H1 (cell line): Measurements from ENCODE around the gene ZSWIM7. TPM values are rescaled to one million over a fixed set of nuclear protein-coding genes. Genes with fewer than 3 reads are reported as not detected.

ENCODE experiments used
- CTCF ChIA-PET: fragments of 300-600 bp; sonication (Branson Sonifier 250); formaldehyde crosslinking; loops from one replicate; lab custom pipeline; 2021; ENCODE audit not compliant: partially characterized antibody; lab: Charles Lee
- POLR2A ChIA-PET: fragments of 300-600 bp; sonication (Branson Sonifier 250); formaldehyde crosslinking; loops from one replicate; lab custom pipeline; 2021; ENCODE audit warnings: inconsistent platforms; ENCODE audit not compliant: partially characterized antibody; lab: Charles Lee
- DNase-seq, 2 experiments: peaks; one replicate each; pipeline versions ENCODE4 v3.0.0 to v3.0.0-alpha.2; 2010 to 2022; ENCODE audit warnings: low spot score in 2 of 2, low read depth in 1 of 2, mixed read lengths in 1 of 2
- FAIRE-seq: peaks from 2 replicates; lab custom pipeline; 2011; peaks lifted over from hg19 to GRCh38; lab: Jason Lieb, UNC
- H2AFZ ChIP-seq: 2 replicates; pipeline ENCODE4 v1.8.1; 2012; ENCODE audit warnings: low read length, inconsistent platforms
- H2AK5ac ChIP-seq: 2 replicates; pipeline ENCODE4 v1.6.1; 2013; ENCODE audit warnings: low read depth, low read length
- H2BK120ac ChIP-seq: replicated peaks from 2 replicates; pipeline ENCODE3; 2013; ENCODE audit warnings: low read depth, low read length, inconsistent platforms
- H2BK12ac ChIP-seq: 2 replicates; pipeline ENCODE4 v1.6.1; 2013; ENCODE audit warnings: low read depth, low read length
- H2BK15ac ChIP-seq: 2 replicates; pipeline ENCODE4 v1.6.1; 2013; ENCODE audit warnings: low read length
- H2BK20ac ChIP-seq: 2 replicates; pipeline ENCODE4 v1.6.1; 2013; ENCODE audit warnings: low read length
- H2BK5ac ChIP-seq: 2 replicates; pipeline ENCODE4 v1.6.1; 2013; ENCODE audit warnings: low read depth, low read length
- H3K14ac ChIP-seq: 2 replicates; pipeline ENCODE4 v1.6.1; 2013; ENCODE audit warnings: inconsistent platforms; ENCODE audit not compliant: insufficient read length
- H3K18ac ChIP-seq: 2 replicates; pipeline ENCODE4 v1.6.1; 2013; ENCODE audit warnings: low read length; ENCODE audit errors: extremely low read depth
- H3K23ac ChIP-seq: 2 replicates; pipeline ENCODE4 v1.6.1; 2013; ENCODE audit warnings: inconsistent platforms; ENCODE audit not compliant: insufficient read length
- H3K23me2 ChIP-seq: 2 replicates; pipeline ENCODE4 v1.6.1; 2013; ENCODE audit warnings: low read depth, low read length
- H3K27ac ChIP-seq: 2 replicates; pipeline ENCODE4 v1.6.1; 2011; ENCODE audit warnings: low read depth, low read length, inconsistent platforms
- H3K27me3 ChIP-seq, 4 experiments: replicated peaks in 1 of 4; 1 replicate in 1 of 4; 2 replicates in 3 of 4; pipeline versions ENCODE4 v1.6.1 to v1.8.1; 2011 to 2013; ENCODE audit warnings: low read length in 3 of 4, mild to moderate bottlenecking in 3 of 4, inconsistent platforms in 2 of 4, mixed read lengths in 2 of 4, moderate library complexity in 1 of 4; ENCODE audit not compliant: control insufficient read depth in 3 of 4, insufficient read depth in 3 of 4; ENCODE audit errors: extremely low read depth in 1 of 4
- H3K36me3 ChIP-seq, 4 experiments: 2 replicates each; pipeline versions ENCODE4 v1.6.1 to v1.8.1; 2011 to 2013; ENCODE audit warnings: mild to moderate bottlenecking in 4 of 4, low read length in 3 of 4, moderate library complexity in 2 of 4, control low read depth in 1 of 4, inconsistent platforms in 1 of 4; ENCODE audit not compliant: insufficient read depth in 4 of 4, control insufficient read depth in 2 of 4
- H3K4ac ChIP-seq: replicated peaks from 2 replicates; pipeline ENCODE3; 2013; ENCODE audit warnings: low read length, low read depth, mixed read lengths, inconsistent platforms; ENCODE audit not compliant: insufficient read length
- H3K4me1 ChIP-seq, 4 experiments: replicated peaks in 1 of 4; 1 replicate in 1 of 4; 2 replicates in 3 of 4; pipeline versions ENCODE4 v1.6.1 to v1.8.1; 2011 to 2013; ENCODE audit warnings: low read length in 3 of 4, inconsistent platforms in 2 of 4, mixed read lengths in 1 of 4; ENCODE audit not compliant: insufficient read depth in 4 of 4, control insufficient read depth in 3 of 4
- H3K4me2 ChIP-seq, 2 experiments: 2 replicates each; pipeline versions ENCODE4 v1.6.1 to v1.8.1; 2011 to 2013; ENCODE audit warnings: low read depth in 2 of 2, low read length in 2 of 2, control low read depth in 1 of 2, inconsistent platforms in 1 of 2, mild to moderate bottlenecking in 1 of 2; ENCODE audit not compliant: insufficient read depth in 1 of 2
- H3K4me3 ChIP-seq, 4 experiments: fragments of 200-600, 300-600 bp in 1 of 4; sonication (generic), shearing (Covaris generic), sonication (Bioruptor Twin) in 1 of 4; 2 replicates each; pipeline versions ENCODE4 v1.5.1 to v1.8.1; 2011 to 2016; ENCODE audit warnings: low read length in 4 of 4, low read depth in 3 of 4, control low read depth in 2 of 4, inconsistent platforms in 2 of 4, mild to moderate bottlenecking in 2 of 4, mixed read lengths in 1 of 4, moderate library complexity in 1 of 4; ENCODE audit not compliant: insufficient read depth in 2 of 4; ENCODE audit errors: extremely low read depth in 1 of 4
- H3K56ac ChIP-seq: replicated peaks from 2 replicates; pipeline ENCODE3; 2013; ENCODE audit warnings: low read depth, mild to moderate bottlenecking, mixed read lengths, low read length, inconsistent platforms; ENCODE audit not compliant: insufficient read length
- H3K79me1 ChIP-seq: 2 replicates; pipeline ENCODE4 v1.6.1; 2013; ENCODE audit warnings: low read depth, low read length, control low read depth
- H3K79me2 ChIP-seq, 2 experiments: 2 replicates each; pipeline versions ENCODE4 v1.6.1 to v1.8.1; 2012 to 2013; ENCODE audit warnings: low read length in 2 of 2, mild to moderate bottlenecking in 2 of 2, inconsistent platforms in 1 of 2; ENCODE audit not compliant: insufficient read depth in 2 of 2, control insufficient read depth in 1 of 2
- H3K9ac ChIP-seq, 4 experiments: replicated peaks in 1 of 4; 1 replicate in 1 of 4; 2 replicates in 3 of 4; pipeline versions ENCODE4 v1.6.1 to v1.8.1; 2011 to 2013; ENCODE audit warnings: low read depth in 3 of 4, low read length in 3 of 4, control low read depth in 2 of 4, mild to moderate bottlenecking in 2 of 4, moderate library complexity in 2 of 4, inconsistent platforms in 1 of 4; ENCODE audit errors: extremely low read depth in 1 of 4
- H3K9me3 ChIP-seq, 2 experiments: 2 replicates each; pipeline versions ENCODE4 v1.6.1 to v1.8.1; 2012 to 2013; ENCODE audit warnings: mild to moderate bottlenecking in 2 of 2, moderate library complexity in 2 of 2, control low read depth in 1 of 2, inconsistent platforms in 1 of 2, low read depth in 1 of 2, low read length in 1 of 2, mixed read lengths in 1 of 2; ENCODE audit not compliant: insufficient read depth in 2 of 2
- H4K20me1 ChIP-seq, 2 experiments: replicated peaks in 1 of 2; 2 replicates each; pipeline versions ENCODE3 to v1.8.1; 2011 to 2013; ENCODE audit warnings: inconsistent platforms in 2 of 2, low read length in 2 of 2, mild to moderate bottlenecking in 1 of 2; ENCODE audit not compliant: insufficient read depth in 2 of 2, control insufficient read depth in 1 of 2
- H4K5ac ChIP-seq: 2 replicates; pipeline ENCODE4 v1.6.1; 2013; ENCODE audit warnings: low read length, low read depth, mixed read lengths, inconsistent platforms; ENCODE audit not compliant: insufficient read length
- H4K8ac ChIP-seq: 2 replicates; pipeline ENCODE4 v1.8.0; 2013; ENCODE audit warnings: mild to moderate bottlenecking, moderate library complexity, low read length, inconsistent platforms; ENCODE audit not compliant: insufficient read depth; ENCODE audit errors: extremely low read depth
- H4K91ac ChIP-seq: replicated peaks from 2 replicates; pipeline ENCODE3; 2013; ENCODE audit warnings: low read length, mixed read lengths, inconsistent platforms; ENCODE audit not compliant: insufficient read length
- ATF3 ChIP-seq: IDR thresholded peaks from 2 replicates; pipeline ENCODE4 v1.6.1; 2011; ENCODE audit warnings: low read depth, mild to moderate bottlenecking, low read length; ENCODE audit not compliant: insufficient read depth
- CHD1 ChIP-seq: IDR thresholded peaks from 2 replicates; pipeline ENCODE4 v1.6.1; 2012; ENCODE audit warnings: low read depth, low read length, improper control_type of control experiment
- EZH2 ChIP-seq: fragments of 200-600 bp; sonication (generic); IDR thresholded peaks from 2 replicates; pipeline ENCODE4 v1.7.1; 2012; ENCODE audit warnings: low read depth, mild to moderate bottlenecking, moderate library complexity, low read length, inconsistent platforms; ENCODE audit not compliant: severe bottlenecking
- JUN ChIP-seq: IDR thresholded peaks from 2 replicates; pipeline ENCODE4 v1.6.1; 2011; ENCODE audit warnings: low read depth, mild to moderate bottlenecking, improper control_type of control experiment, low read length
- KDM5A ChIP-seq: fragments of 200-600 bp; IDR thresholded peaks from 2 replicates; pipeline ENCODE4 v1.7.1; 2012; ENCODE audit warnings: mild to moderate bottlenecking, low read length, inconsistent platforms, mixed read lengths
- RFX5 ChIP-seq: IDR thresholded peaks from 2 replicates; pipeline ENCODE4 v1.6.1; 2011; ENCODE audit warnings: low read depth, low read length, improper control_type of control experiment, borderline replicate concordance
- RNF2 ChIP-seq: fragments of 200-900, 300-1000 bp; sonication (generic); IDR thresholded peaks from 2 replicates; pipeline ENCODE4 v1.7.1; 2016; ENCODE audit warnings: borderline replicate concordance, low read depth, mild to moderate bottlenecking, antibody characterized with exemption, low read length; ENCODE audit not compliant: poor library complexity, severe bottlenecking; ENCODE audit errors: missing control alignments
- SIX5 ChIP-seq: IDR thresholded peaks from 2 replicates; pipeline ENCODE4 v1.6.1; 2011; ENCODE audit warnings: mild to moderate bottlenecking, low read depth, low read length
- SP4 ChIP-seq: IDR thresholded peaks from 2 replicates; pipeline ENCODE4 v1.6.1; 2012; ENCODE audit warnings: low read length, inconsistent platforms
- WGBS, 2 experiments: shearing (Covaris generic) in 1 of 2; methylation state at CpG; one replicate each; pipeline versions ENCODE4 v1.1.6 to v1.1.7; 2013 to 2015; ENCODE audit warnings: low lambda C conversion rate in 2 of 2, mixed read lengths in 2 of 2, inconsistent platforms in 1 of 2, low coverage in 1 of 2, missing lambda C conversion rate in 1 of 2; ENCODE audit not compliant: insufficient replicate concordance in 2 of 2, insufficient coverage in 1 of 2, insufficient read length in 1 of 2; ENCODE audit errors: extremely low coverage in 1 of 2, missing lambda C conversion rate in 1 of 2; 5-methylcytosine and 5-hydroxymethylcytosine counted together
- polyA plus RNA-seq, 7 experiments: library from polyadenylated mRNA; depleted of rRNA in 3 of 7; stranded (reverse) in 5 of 7; unstranded in 2 of 7; fragments of >200 nt in 5 of 7; fragments of 200-250 nt in 2 of 7; gene quantifications; 1 replicate in 5 of 7; 2 replicates in 1 of 7; 4 replicates in 1 of 7; pipeline versions ENCODE4 v1.2.1 to v1.2.3, GENCODE V29; 2011 to 2013; ENCODE audit warnings: missing spikeins in 2 of 7, mixed read lengths in 2 of 7
- total RNA-seq: library from RNA; stranded (reverse); fragmentation: NEBNext Ultra II Directional; extraction: Animal tissue kit (Norgen Biotek cat#: 25700); gene quantifications from 2 replicates; pipeline ENCODE4 v1.2.1, GENCODE V29; 2021

ZSWIM7 gene
- total and polyA plus RNA-seq, 2 of the 8 experiments (the other 6 are each of a cell fraction or from before 2014, with no cell fraction given) = 39.3 to 57.7 TPM

- H2BK120ac ChIP-seq = no peak overlapping the region
- no peak overlapping the region; a peak in 1 of 7 replicates for H3K9ac ChIP-seq
- no peak overlapping the region for H3K4me3 ChIP-seq
- H3K4me1 ChIP-seq = peaks cover 5 to 17% (median 5%) of the 10 kb centered on the region in 4 experiments; a peak in 6 of 7 replicates
- no peak overlapping the region; the same call in 1 of the 2 replicates for H4K8ac ChIP-seq
- no peak overlapping the region for H3K23ac ChIP-seq
- H4K5ac ChIP-seq = no peak overlapping the region
- no peak overlapping the region for H3K4me2 ChIP-seq
- no peaks in the 10 kb centered on the region for H3K79me2 ChIP-seq
- H3K4ac ChIP-seq = peak overlapping the region; percentile 44
- H3K79me1 ChIP-seq = no peaks in the 10 kb centered on the region; the same call in 1 of the 2 replicates
- H3K36me3 ChIP-seq = no peaks in the 10 kb centered on the region
- no peak overlapping the region for H3K27ac ChIP-seq
- peaks cover 14% of the 10 kb centered on the region for H3K23me2 ChIP-seq
- no peaks in the 10 kb centered on the region for H4K20me1 ChIP-seq
- no peak overlapping the region for H3K56ac ChIP-seq
- CTCF ChIA-PET = no interaction called here
- H4K91ac ChIP-seq = peak overlapping the region; percentile 57
- H2BK15ac ChIP-seq = no peak overlapping the region
- no peak overlapping the region for H2AFZ ChIP-seq
- H3K9me3 ChIP-seq = no peaks in the 10 kb centered on the region
- H2AK5ac ChIP-seq = peak overlapping the region; percentile 43; the same call in 1 of the 2 replicates
- H2BK5ac ChIP-seq = no peak overlapping the region
- no peak for FAIRE-seq
- peaks cover 10 to 41% (median 35%) of the 10 kb centered on the region in 4 experiments for H3K27me3 ChIP-seq
- H2BK20ac ChIP-seq = no peak overlapping the region
- POLR2A ChIA-PET = interaction anchor here (1.1 to 3.9 kb wide), 2 partner anchors 18 to 51 kb away, joined by 4 to 25 read pairs; partner anchors contain the start of genes TTC19 and ZSWIM7
- H3K14ac ChIP-seq = no peak overlapping the region
- WGBS, 2 experiments = 91% methylated on average over 9 of the region's 16 CpGs; no CpG with 5 or more reads in 1 of the 2 experiments
- no peak for DNase-seq
- H3K18ac ChIP-seq = no peak overlapping the region; the same call in 1 of the 2 replicates
- peak overlapping the region; percentile 80; the same call in 1 of the 2 replicates for H2BK12ac ChIP-seq
- TF ChIP-seq ATF3 (no peak), RNF2 (no peak), KDM5A (no peak), JUN (no peak), SP4 (no peak), CHD1 (no peak), RFX5 (no peak), EZH2 (no peak), SIX5 (no peak)
Measured at GRCh38 chr17:15947976-15948752, 51.3 kb downstream of the ZSWIM7 start.
